Measurements from ENCODE around the gene BSND. TPM values are rescaled to one million over a fixed set of nuclear protein-coding genes. Genes with fewer than 3 reads are reported as not detected.
A peak's percentile ranks its signal among the peaks of the same experiment; 100 is the strongest.

Gene BSND
- total and polyA plus RNA-seq, 8 donors: not detected

GRCh38 chr1:54981466-54981865 lies 17.3 kb upstream of the BSND start:
- TF ChIP-seq CTCF (IDR thresholded peaks at IDR 0.05): no peak
- TF ChIP-seq EP300 (IDR thresholded peaks at IDR 0.05): no peak
- TF ChIP-seq POLR2AphosphoS5 (IDR thresholded peaks at IDR 0.05): no peak
- no peak for TF ChIP-seq POLR2A (IDR thresholded peaks at IDR 0.05)
- intact Hi-C loops (cut with DNase I; ENCODE audit: low total_unique reads): no loop called here
- H3K27me3 ChIP-seq: peaks cover 0 to 37% (median 10%) of the 10 kb centered on the region in 3 donors
- H3K36me3 ChIP-seq: no peaks in the 10 kb centered on the region
- no peaks in the 10 kb centered on the region for H3K9me3 ChIP-seq
- WGBS, 5 donors: 89 to 92% (median 91%) methylated on average over 8 of the region's 8 CpGs
- no peak for DNase-seq
- H3K4me1 ChIP-seq: peaks cover 10 to 53% (median 26%) of the 10 kb centered on the region in 4 donors
- H3K4me3 ChIP-seq: peak overlapping the region; percentile 44 to 69 (median 63)
- H3K27ac ChIP-seq: peak overlapping the region in 1 of 5 donors; percentile 82

GRCh38 chr1:54982739-54983138 lies 16.0 kb upstream of the BSND start:
- TF ChIP-seq POLR2A (IDR thresholded peaks at IDR 0.05) (no peak), CTCF (IDR thresholded peaks at IDR 0.05) (no peak), POLR2AphosphoS5 (IDR thresholded peaks at IDR 0.05) (no peak), EP300 (IDR thresholded peaks at IDR 0.05) (no peak)
- Histone ChIP-seq H3K4me1 (peaks cover 0 to 45% (median 22%) of the 10 kb centered on the region in 4 donors), H3K36me3 (no peaks in the 10 kb centered on the region), H3K27ac (no peak overlapping the region), H3K4me3 (no peak overlapping the region), H3K27me3 (peaks cover 0 to 37% (median 10%) of the 10 kb centered on the region in 3 donors), H3K9me3 (no peaks in the 10 kb centered on the region)
- intact Hi-C loops (cut with DNase I; ENCODE audit: low total_unique reads): no loop called here
- peak in 1 of 2 donors; percentile 62 for DNase-seq

GRCh38 chr1:54984131-54984842 lies 14.4 kb upstream of the BSND start:
- WGBS, 5 donors: 45 to 77% (median 68%) methylated on average over 7 of the region's 7 CpGs
- DNase-seq: no peak
- Histone ChIP-seq H3K36me3 (no peaks in the 10 kb centered on the region), H3K27me3 (peaks cover 0 to 35% (median 10%) of the 10 kb centered on the region in 3 donors), H3K9me3 (no peaks in the 10 kb centered on the region), H3K27ac (peak overlapping the region in 1 of 5 donors; percentile 54), H3K4me1 (peaks cover 0 to 59% (median 27%) of the 10 kb centered on the region in 4 donors), H3K4me3 (no peak overlapping the region)
- TF ChIP-seq EP300 (IDR thresholded peaks at IDR 0.05) (no peak), CTCF (IDR thresholded peaks at IDR 0.05) (no peak), POLR2A (IDR thresholded peaks at IDR 0.05) (no peak), POLR2AphosphoS5 (IDR thresholded peaks at IDR 0.05) (no peak)
- intact Hi-C loops (cut with DNase I; ENCODE audit: low total_unique reads): no loop called here

- no peaks in the 10 kb centered on the region for H3K9me3 ChIP-seq
- DNase-seq: no peak
- H3K36me3 ChIP-seq: no peaks in the 10 kb centered on the region
- H3K27me3 ChIP-seq: peaks cover 0 to 22% (median 5%) of the 10 kb centered on the region in 3 donors
- WGBS, 5 donors: 81 to 91% (median 87%) methylated on average over 5 of the region's 5 CpGs
- intact Hi-C loops (cut with DNase I; ENCODE audit: low total_unique reads): no loop called here
- H3K27ac ChIP-seq: no peak overlapping the region
- peaks cover 4 to 60% (median 25%) of the 10 kb centered on the region in 4 donors for H3K4me1 ChIP-seq
- TF ChIP-seq POLR2A (IDR thresholded peaks at IDR 0.05) (no peak), EP300 (IDR thresholded peaks at IDR 0.05) (no peak), CTCF (IDR thresholded peaks at IDR 0.05) (no peak), POLR2AphosphoS5 (IDR thresholded peaks at IDR 0.05) (no peak)
- H3K4me3 ChIP-seq: no peak overlapping the region
Measured at GRCh38 chr1:54985556-54985955, 13.2 kb upstream of the BSND start.

Data from stomach (tissue), 9 donors.